Measurements from ENCODE around the gene ITPK1.

DNA sequence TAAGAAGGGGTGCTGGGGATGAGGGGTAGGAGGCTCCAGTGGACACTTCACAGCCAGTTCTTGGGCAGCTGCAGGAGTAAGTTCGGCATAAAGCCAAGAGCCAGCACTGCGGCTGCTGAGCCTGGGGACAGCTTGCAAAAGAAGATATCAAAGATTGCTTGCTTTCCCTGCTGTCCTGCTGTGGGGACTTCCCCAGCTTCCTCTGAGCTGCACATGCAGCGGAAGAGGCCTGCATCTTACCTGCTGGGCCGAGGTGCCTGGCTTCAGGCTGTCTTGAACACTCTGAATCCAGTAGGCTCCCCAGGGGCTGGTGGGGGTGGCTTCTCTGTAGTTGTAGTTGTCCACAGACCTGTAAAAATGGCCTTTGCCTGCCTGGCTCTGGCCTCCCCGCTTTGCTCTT, 191.5 kb downstream of the ITPK1 start:
- TF ChIP-seq CTCF (IDR thresholded peaks at IDR 0.05), result no peak
- no peak for TF ChIP-seq POLR2A (IDR thresholded peaks at IDR 0.05)
- TF ChIP-seq POLR2AphosphoS5 (IDR thresholded peaks at IDR 0.05), result no peak

Data from breast epithelium (tissue), 3 donors.